Measurements from ENCODE around the gene KCND2.

The KCND2 gene

DNA sequence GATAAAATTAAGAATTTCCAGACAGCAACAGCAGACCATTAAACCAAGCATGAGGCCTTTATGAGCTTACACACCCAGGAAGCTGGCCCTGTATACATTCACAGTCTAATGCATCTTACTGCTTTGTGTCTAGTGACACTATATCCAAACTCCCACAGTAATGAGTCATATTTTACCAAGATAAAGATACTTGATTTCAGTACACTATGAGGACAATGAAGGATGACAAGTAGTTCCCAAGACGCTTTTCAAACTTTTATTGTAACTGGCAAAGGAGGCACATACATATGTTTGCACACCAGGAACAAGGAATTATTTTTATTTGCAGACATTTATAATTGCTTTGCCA lies 437.0 kb downstream of the KCND2 start:
- DNase-seq, result no peak

DNA sequence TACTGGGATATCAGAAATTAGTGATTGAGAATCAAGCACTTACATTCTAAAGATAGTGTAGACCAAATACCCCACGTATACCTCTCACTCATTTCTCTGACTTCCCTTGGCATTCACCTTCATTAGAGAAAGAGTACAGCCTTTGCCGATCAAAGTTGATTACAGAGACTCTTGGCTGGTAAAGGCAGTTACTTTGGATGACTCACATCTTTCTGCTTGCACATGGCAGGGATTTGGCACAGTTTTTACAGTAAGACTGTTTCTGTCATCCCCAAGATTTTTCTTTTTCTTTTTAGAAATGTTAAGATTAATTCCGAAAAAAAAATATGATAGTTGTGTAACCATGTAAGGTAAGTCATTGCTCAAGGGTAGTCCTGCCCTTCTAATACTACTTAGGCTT lies 442.0 kb downstream of the KCND2 start:
- DNase-seq, result no peak

- no peak for DNase-seq
These were observed 443.3 kb downstream of the KCND2 start for GRCh38 chr7:120716307-120716706.

DNA sequence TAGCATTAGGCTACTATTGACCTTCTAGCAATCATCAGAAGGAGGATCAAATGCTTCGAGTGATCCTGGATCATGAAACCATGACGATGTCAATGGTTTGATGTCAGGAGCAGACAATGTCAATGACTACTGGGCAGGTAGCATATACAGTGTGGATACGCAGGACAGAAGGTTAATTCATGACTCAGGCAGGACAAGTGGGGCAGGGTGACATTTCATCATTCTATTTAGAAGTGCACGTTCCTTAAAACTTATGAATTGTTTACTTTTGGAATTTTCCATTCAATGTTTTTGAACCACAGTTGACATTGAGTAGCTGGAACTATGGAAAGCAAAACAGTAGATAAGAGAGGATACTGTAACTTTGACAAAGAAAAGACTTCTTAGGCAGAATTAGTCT lies 444.2 kb downstream of the KCND2 start:
- no peak for DNase-seq

- no peak for DNase-seq
These were observed 445.4 kb downstream of the KCND2 start for GRCh38 chr7:120718361-120718760.

DNA sequence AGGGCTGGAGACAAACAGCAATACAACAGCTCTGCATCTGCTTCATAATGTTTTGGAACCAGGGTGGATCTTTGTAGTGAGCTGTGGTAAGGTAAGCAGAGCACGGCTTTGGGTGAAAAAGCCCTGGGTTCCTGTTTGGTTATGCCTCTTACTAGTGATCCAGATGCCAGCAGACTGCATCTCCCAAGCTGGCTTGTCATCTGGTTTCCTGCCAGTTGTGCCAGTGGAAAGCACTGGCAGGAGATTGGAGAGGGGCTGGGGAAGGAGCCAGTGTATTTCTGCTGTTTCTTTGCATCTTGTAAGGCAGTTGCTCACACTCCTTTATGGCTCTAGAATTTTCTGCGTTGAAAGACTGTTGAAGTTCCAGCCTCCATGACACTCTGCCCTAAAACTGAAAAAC lies 447.3 kb downstream of the KCND2 start:
- no peak for DNase-seq

DNA sequence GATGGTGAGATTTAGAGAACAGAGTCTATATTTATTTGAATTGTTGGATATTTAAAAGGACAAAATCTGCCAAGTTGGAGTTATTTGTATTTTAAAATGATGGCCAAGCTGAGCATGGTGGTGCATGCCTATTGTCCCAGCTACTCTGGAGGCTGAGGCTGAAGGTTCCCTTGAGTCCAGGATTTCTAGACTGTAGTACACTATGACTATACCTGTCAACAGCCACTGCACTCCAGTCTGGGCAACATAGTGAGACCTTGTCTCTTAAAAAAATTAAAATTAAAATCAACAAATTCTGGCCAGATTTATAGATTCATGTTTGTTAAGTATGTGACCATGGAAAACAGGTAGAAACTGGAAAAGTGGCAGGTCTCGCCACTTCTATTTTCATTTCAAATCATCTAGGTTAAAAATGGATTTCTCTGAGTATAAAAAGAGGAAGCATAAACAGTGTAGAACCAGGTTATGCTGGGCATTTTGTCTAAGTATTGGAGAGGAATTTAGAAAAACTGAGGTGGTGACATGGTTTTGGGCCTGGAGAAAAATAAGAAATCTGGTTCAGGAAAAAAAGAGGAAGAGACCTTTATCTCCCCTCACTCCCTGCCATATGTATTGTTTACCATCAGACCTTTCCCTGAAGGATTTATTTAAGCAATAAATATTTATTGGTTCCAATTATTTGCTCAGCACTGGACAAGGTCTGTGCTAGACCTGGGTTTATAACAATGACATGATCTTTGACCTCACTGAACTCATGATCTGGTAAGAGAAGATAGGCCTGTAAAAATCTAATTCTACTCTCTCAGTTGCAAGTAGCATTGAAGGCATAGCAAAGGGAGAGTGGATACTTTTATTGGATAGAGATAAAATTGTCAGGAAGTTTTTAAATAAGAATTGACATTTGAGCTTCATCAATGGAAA lies 450.8 kb downstream of the KCND2 start:
- no peak for DNase-seq

DNA sequence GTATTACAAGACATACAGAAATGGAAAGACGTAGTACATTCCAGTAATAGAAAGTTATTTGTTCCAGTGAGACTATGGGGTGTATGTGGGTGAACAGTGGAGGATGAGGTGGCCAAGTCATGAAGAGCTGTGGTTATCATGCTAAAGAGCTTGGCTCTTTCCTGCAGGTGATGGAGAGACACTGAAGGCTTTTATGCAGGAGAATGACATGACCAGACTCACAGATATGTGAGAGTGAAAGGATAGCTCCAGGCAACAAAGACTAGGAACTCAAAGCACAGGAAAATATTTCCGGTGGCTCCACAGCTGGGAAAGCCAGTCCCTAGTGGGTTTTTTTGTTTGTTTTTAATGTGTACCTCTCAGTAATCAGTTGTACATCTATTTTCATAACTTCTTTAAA lies 451.5 kb downstream of the KCND2 start:
- DNase-seq, result no peak

DNA sequence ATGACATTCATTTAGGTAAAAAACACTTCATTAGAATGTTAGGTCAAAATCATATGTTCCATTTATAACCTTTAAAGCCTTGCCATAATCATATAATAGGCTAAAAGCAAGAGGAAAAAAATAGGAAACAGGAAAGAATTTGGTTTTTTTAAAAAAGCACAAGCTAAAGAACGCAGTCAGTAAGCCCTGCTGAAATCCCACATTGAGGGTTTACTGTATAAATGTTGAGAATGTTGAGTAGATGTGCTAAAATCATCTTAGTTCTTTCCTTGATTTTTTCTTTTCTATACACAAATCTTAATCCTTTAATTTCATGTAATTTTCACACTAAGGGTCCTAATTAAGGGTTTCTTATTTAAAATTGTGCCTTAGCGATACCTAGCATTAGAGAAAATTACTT lies 452.0 kb downstream of the KCND2 start:
- no peak for DNase-seq

GRCh38 chr7:120725376-120726039 lies 452.5 kb downstream of the KCND2 start:
- DNase-seq, result no peak

DNA sequence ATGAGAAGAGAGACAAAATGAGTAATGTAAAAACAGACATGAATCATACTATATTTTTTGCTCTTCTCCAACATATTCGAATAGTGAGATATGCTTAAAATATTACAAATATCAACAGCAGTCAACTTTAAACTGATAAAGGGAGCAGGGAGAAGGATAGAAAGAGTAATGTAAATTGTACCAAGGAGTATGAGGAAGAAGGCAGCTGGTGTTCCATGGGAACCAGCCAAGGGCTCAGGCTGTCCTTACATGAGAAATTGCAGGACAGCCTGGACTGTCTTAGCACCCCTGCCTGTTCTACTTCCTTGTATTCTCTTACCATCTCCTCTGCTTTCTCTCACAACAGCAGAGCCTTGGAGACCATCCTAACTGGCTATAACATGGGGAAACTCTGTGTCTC lies 456.3 kb downstream of the KCND2 start:
- no peak for DNase-seq

DNA sequence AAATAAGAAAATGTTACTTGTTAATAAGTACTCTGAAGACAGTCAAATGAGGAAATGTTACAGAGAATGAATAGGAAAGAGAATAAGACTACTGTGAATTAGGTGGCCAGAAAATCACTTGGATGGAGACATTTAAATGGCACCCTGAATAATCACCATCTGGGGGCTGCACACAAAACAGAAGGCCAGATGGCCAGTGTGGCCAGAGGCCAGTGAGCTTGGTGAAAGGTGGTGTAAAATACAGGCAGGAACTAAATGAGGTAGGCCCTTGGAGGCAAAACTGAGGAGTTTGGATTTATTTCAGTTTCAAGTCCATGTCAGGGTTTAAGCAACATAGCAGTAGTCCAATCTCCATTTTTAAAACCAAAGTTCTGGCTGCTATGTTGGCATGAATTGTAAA lies 458.3 kb downstream of the KCND2 start:
- no peak for DNase-seq

DNA sequence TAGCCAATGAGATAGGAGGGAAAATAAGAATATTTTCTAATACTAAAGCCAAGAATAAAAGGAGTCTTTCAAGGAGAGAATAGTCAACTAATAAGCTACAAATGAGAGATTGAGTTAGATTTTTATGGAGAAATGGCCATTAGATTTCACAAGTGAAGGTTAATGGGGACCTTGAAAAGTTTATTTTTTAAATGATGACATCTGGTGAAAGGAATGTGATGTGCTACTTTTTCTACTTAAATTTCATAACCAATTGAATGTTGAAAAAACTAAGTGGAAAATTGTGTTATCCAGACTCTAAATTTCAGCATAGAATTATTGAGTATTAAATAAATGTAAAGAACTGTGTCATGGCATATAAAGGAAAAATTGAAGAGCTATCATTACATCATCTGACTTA lies 459.3 kb downstream of the KCND2 start:
- no peak for DNase-seq

GRCh38 chr7:120733143-120733542 lies 460.2 kb downstream of the KCND2 start:
- no peak for DNase-seq

GRCh38 chr7:120733835-120734234 lies 460.9 kb downstream of the KCND2 start:
- no peak for DNase-seq

GRCh38 chr7:120735791-120736190 lies 462.8 kb downstream of the KCND2 start:
- no peak for DNase-seq

DNA sequence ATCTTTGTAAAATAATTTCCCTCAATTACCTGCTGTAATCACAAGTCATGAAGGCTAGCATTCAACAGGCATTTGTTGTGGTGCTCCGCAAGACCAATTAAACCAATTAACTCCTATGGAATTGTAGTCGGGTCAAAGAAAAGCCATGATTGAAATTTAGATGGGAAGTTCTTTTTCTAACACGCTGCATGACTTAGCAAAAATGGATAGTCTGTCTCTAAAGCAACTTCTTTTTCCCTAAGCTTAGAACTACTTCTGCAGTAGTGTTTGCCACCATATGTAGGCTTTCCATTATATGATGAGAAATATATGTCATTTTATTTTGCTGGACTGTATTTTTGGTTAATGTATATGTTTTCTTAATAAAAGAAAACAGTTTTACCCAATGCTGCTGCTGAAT lies 465.8 kb downstream of the KCND2 start:
- DNase-seq, result no peak

DNA sequence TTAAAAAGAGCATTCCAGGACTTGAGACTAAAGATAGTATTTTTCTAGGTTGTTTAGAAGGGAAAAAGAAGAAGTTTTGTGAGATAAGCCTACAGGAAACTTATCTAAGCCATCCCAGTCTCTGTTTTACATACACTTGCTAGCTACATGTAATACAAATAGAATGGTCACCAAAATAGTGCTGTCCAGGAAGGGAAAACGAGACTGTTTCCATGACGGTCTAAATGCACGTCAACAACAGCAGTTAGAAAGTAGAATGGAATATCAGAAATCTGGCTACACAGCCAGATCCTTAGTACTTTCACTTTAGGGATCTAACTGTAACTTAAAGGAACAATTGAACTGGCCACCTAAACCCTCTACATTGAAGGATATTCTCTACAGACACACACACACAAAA lies 467.4 kb downstream of the KCND2 start:
- DNase-seq, result no peak

GRCh38 chr7:120741371-120742042 lies 468.5 kb downstream of the KCND2 start:
- no peak for DNase-seq

DNA sequence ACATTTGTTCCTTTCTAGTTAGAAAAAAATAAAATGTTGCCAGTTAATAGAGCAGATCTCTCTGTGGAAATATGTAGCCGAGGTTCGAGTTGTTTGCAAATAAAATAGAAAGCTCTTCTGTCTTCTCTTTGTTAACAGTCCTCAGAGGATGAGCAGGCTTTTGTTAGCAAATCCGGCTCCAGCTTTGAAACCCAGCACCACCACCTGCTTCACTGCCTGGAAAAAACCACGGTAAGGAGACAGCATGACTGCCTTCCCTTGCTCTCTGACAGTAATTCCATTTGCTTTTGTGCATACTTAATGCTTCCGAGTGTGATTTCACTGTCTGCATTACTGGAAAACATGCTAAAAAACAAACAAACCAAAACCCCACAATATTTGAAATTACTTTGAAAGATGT lies 469.4 kb downstream of the KCND2 start:
- peak; percentile 39 for DNase-seq

- DNase-seq, result no peak
These were observed 470.2 kb downstream of the KCND2 start for GRCh38 chr7:120743128-120743527.

DNA sequence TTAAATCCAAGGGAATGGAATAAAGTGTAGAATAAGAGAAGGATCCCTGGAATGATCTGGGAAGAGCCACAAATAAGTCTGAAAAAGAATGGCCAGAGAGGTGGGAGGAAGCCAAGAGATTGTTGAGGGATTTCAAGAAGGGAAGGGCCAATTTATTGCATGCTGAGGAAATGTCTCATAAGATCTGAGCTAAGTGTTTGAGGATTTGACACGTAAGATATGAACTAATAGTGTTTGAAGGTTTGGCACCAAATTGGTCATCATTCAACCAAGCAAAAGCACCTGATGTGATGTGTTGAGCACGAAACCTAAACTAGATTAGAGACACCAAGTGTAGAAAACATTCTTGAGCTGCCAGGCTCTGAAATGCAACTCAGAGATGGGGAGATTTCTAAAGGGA lies 487.1 kb downstream of the KCND2 start:
- DNase-seq, result no peak

- no peak for DNase-seq
These were observed 487.9 kb downstream of the KCND2 start for GRCh38 chr7:120760851-120761250.

DNA sequence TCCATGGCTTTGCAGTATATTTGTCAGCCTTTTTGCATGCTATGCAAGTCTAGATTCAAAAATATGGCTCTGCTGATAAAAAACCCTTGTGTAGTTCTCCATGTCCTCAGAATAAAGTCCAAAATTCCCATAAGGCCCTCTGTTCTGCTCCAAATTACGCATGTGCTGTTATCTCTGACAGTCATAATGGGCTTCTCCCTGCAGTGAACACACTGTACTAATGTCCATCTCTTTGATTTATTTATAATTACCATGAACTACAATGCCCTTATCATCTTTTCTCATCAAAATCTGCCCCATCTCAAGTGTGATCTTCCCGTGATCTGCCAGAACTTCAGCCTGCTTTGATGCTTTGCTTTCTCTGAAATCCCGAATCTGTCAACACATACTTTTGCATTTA lies 497.2 kb downstream of the KCND2 start:
- no peak for DNase-seq
